Activated T-helper 1 cell treated with anti-CD3 and anti-CD28 coated beads, Interleukin-12 subunit alpha, Interleukin-12 subunit beta, Interleukin-2, Interleukin-4 antibody, amounts not matched to agents 30 ng/mL and 10 ng/mL and 1 ng/mL, durations not matched to agents 14 hours and 24 hours and 36 hours (primary cell): ENCODE measurements around the gene CBX4. TPM values are rescaled to one million over a fixed set of nuclear protein-coding genes. Genes with fewer than 3 reads are reported as not detected.
A peak's percentile ranks its signal among the peaks of the same experiment; 100 is the strongest.

Experiments used
- DNase-seq: peaks from one replicate; pipeline ENCODE4 v3.0.0; 2021; ENCODE audit warnings: low spot score
- H3K27ac Mint-ChIP-seq: one replicate; pipeline ENCODE4 v1.8.0; 2021; ENCODE audit warnings: mild to moderate bottlenecking, mixed read lengths
- H3K27me3 Mint-ChIP-seq: one replicate; pipeline ENCODE4 v1.8.0; 2022; ENCODE audit warnings: mild to moderate bottlenecking, moderate library complexity, mixed read lengths; ENCODE audit not compliant: insufficient read depth
- H3K36me3 Mint-ChIP-seq: one replicate; pipeline ENCODE4 v1.8.0; 2021; ENCODE audit warnings: low read depth, mixed read lengths
- H3K4me1 Mint-ChIP-seq: one replicate; pipeline ENCODE4 v1.8.0; 2021; ENCODE audit warnings: low read depth, mixed read lengths
- H3K4me3 Mint-ChIP-seq: one replicate; pipeline ENCODE4 v1.8.0; 2021; ENCODE audit warnings: mild to moderate bottlenecking, moderate library complexity, mixed read lengths
- H3K9me3 Mint-ChIP-seq: one replicate; pipeline ENCODE4 v1.8.0; 2021; ENCODE audit warnings: mixed read lengths
- intact Hi-C: fragments of 100-400 bp; cut with micrococcal nuclease; formaldehyde crosslinking; loops from one replicate; pipeline ENCODE4 v1.15.1; 2024
- total RNA-seq: library from RNA; stranded (reverse); gene quantifications from 2 replicates; pipeline ENCODE4 v1.2.3, GENCODE V29; 2022

Gene CBX4
- total RNA-seq, 1 donor from 2014 or later, result 23.8 TPM

GRCh38 chr17:79866791-79867518 lies 27.7 kb upstream of the CBX4 start:
- Mint-ChIP-seq H3K27ac (peak overlapping the region; percentile 79), H3K36me3 (no peaks in the 10 kb centered on the region), H3K27me3 (peaks cover 2% of the 10 kb centered on the region), H3K4me1 (peaks cover 17% of the 10 kb centered on the region), H3K4me3 (no peak overlapping the region), H3K9me3 (no peaks in the 10 kb centered on the region)
- DNase-seq, result no peak
- intact Hi-C loops, result no loop called here

GRCh38 chr17:79865351-79866210 lies 26.3 kb upstream of the CBX4 start:
- intact Hi-C loops, result no loop called here
- H3K4me3 Mint-ChIP-seq, result no peak overlapping the region
- DNase-seq, result no peak
- H3K4me1 Mint-ChIP-seq, result peaks cover 17% of the 10 kb centered on the region
- peaks cover 5% of the 10 kb centered on the region for H3K27me3 Mint-ChIP-seq
- no peaks in the 10 kb centered on the region for H3K9me3 Mint-ChIP-seq
- no peaks in the 10 kb centered on the region for H3K36me3 Mint-ChIP-seq
- H3K27ac Mint-ChIP-seq, result no peak overlapping the region

GRCh38 chr17:79864617-79865250 lies 25.5 kb upstream of the CBX4 start:
- Mint-ChIP-seq H3K4me3 (no peak overlapping the region), H3K4me1 (peaks cover 17% of the 10 kb centered on the region), H3K27ac (no peak overlapping the region), H3K36me3 (no peaks in the 10 kb centered on the region), H3K27me3 (peaks cover 5% of the 10 kb centered on the region), H3K9me3 (no peaks in the 10 kb centered on the region)
- DNase-seq, result no peak
- intact Hi-C loops, result no loop called here

GRCh38 chr17:79864147-79864546 lies 24.9 kb upstream of the CBX4 start:
- intact Hi-C loops, result no loop called here
- Mint-ChIP-seq H3K36me3 (no peaks in the 10 kb centered on the region), H3K27me3 (peaks cover 5% of the 10 kb centered on the region), H3K4me1 (peaks cover 17% of the 10 kb centered on the region), H3K27ac (no peak overlapping the region), H3K9me3 (no peaks in the 10 kb centered on the region), H3K4me3 (no peak overlapping the region)
- no peak for DNase-seq

- no peaks in the 10 kb centered on the region for H3K9me3 Mint-ChIP-seq
- intact Hi-C loops, result no loop called here
- DNase-seq, result no peak
- H3K4me1 Mint-ChIP-seq, result peaks cover 17% of the 10 kb centered on the region
- no peaks in the 10 kb centered on the region for H3K36me3 Mint-ChIP-seq
- H3K27ac Mint-ChIP-seq, result no peak overlapping the region
- H3K4me3 Mint-ChIP-seq, result no peak overlapping the region
- peaks cover 5% of the 10 kb centered on the region for H3K27me3 Mint-ChIP-seq
These were observed 23.7 kb upstream of the CBX4 start for GRCh38 chr17:79862771-79863440.

GRCh38 chr17:79862238-79862637 lies 23.0 kb upstream of the CBX4 start:
- peaks cover 14% of the 10 kb centered on the region for H3K4me1 Mint-ChIP-seq
- no peak overlapping the region for H3K4me3 Mint-ChIP-seq
- no peak overlapping the region for H3K27ac Mint-ChIP-seq
- H3K9me3 Mint-ChIP-seq, result no peaks in the 10 kb centered on the region
- no peaks in the 10 kb centered on the region for H3K36me3 Mint-ChIP-seq
- intact Hi-C loops, result no loop called here
- DNase-seq, result no peak
- peaks cover 5% of the 10 kb centered on the region for H3K27me3 Mint-ChIP-seq

- DNase-seq, result no peak
- H3K4me3 Mint-ChIP-seq, result no peak overlapping the region
- peaks cover 9% of the 10 kb centered on the region for H3K4me1 Mint-ChIP-seq
- peaks cover 5% of the 10 kb centered on the region for H3K27me3 Mint-ChIP-seq
- intact Hi-C loops, result no loop called here
- no peaks in the 10 kb centered on the region for H3K36me3 Mint-ChIP-seq
- H3K27ac Mint-ChIP-seq, result no peak overlapping the region
- H3K9me3 Mint-ChIP-seq, result no peaks in the 10 kb centered on the region
These were observed 22.4 kb upstream of the CBX4 start for GRCh38 chr17:79861413-79862216.

GRCh38 chr17:79859676-79860615 lies 20.7 kb upstream of the CBX4 start:
- H3K4me3 Mint-ChIP-seq, result no peak overlapping the region
- no peaks in the 10 kb centered on the region for H3K36me3 Mint-ChIP-seq
- intact Hi-C loops, result no loop called here
- no peaks in the 10 kb centered on the region for H3K9me3 Mint-ChIP-seq
- no peaks in the 10 kb centered on the region for H3K4me1 Mint-ChIP-seq
- no peak overlapping the region for H3K27ac Mint-ChIP-seq
- peaks cover 7% of the 10 kb centered on the region for H3K27me3 Mint-ChIP-seq
- DNase-seq, result no peak

- intact Hi-C loops, result no loop called here
- H3K4me3 Mint-ChIP-seq, result no peak overlapping the region
- peaks cover 5% of the 10 kb centered on the region for H3K27me3 Mint-ChIP-seq
- H3K36me3 Mint-ChIP-seq, result no peaks in the 10 kb centered on the region
- H3K27ac Mint-ChIP-seq, result peak overlapping the region; percentile 16
- peaks cover 6% of the 10 kb centered on the region for H3K4me1 Mint-ChIP-seq
- no peak for DNase-seq
- H3K9me3 Mint-ChIP-seq, result no peaks in the 10 kb centered on the region
These were observed 17.9 kb upstream of the CBX4 start for GRCh38 chr17:79857095-79857494.

GRCh38 chr17:79855331-79856124 lies 16.3 kb upstream of the CBX4 start:
- H3K9me3 Mint-ChIP-seq, result no peaks in the 10 kb centered on the region
- peaks cover 2% of the 10 kb centered on the region for H3K27me3 Mint-ChIP-seq
- peaks cover 9% of the 10 kb centered on the region for H3K4me1 Mint-ChIP-seq
- no peak overlapping the region for H3K4me3 Mint-ChIP-seq
- no peak overlapping the region for H3K27ac Mint-ChIP-seq
- no peak for DNase-seq
- no peaks in the 10 kb centered on the region for H3K36me3 Mint-ChIP-seq
- intact Hi-C loops, result no loop called here
